ENCODE data around the gene CD63.
A peak's percentile ranks its signal among the peaks of the same experiment; 100 is the strongest.

CD63 gene

GRCh38 chr12:55715833-55716581, 12.8 kb downstream of the CD63 start, which contains the start of gene BLOC1S1 (continued):
- TF ChIP-seq GLI4 (tag by site-specific recombination; IDR thresholded peaks at IDR 0.05) (0 out of 2 replicates have a peak, but pooled peaks have one; percentile 68), ZBTB20 (tag by site-specific recombination; IDR thresholded peaks at IDR 0.05) (peak; percentile 81), ZNF600 (tag by site-specific recombination; IDR thresholded peaks at IDR 0.05) (0 out of 2 replicates have a peak, but pooled peaks have one; percentile 35), ZNF785 (tag by site-specific recombination; IDR thresholded peaks at IDR 0.05) (0 out of 2 replicates have a peak, but pooled peaks have one; percentile 30), MZF1 (tag by site-specific recombination; IDR thresholded peaks at IDR 0.05; ENCODE audit: borderline replicate concordance) (peak; percentile 62; the same call in 1 of the 2 replicates), ZNF677 (tag by site-specific recombination; IDR thresholded peaks at IDR 0.05) (0 out of 2 replicates have a peak, but pooled peaks have one; percentile 18), ZNF707 (tag by site-specific recombination; IDR thresholded peaks at IDR 0.05) (0 out of 2 replicates have a peak, but pooled peaks have one; percentile 37), ZBTB26 (tag by site-specific recombination; optimal IDR thresholded peaks at IDR 0.05) (peak; percentile 36), ZNF623 (tag by site-specific recombination; IDR thresholded peaks at IDR 0.05) (peak; percentile 45), ZNF394 (tag by site-specific recombination; IDR thresholded peaks at IDR 0.05; ENCODE audit: borderline replicate concordance) (peak; percentile 81), ZNF155 (tag by site-specific recombination; IDR thresholded peaks at IDR 0.05) (no peak), TRIM28 (IDR thresholded peaks at IDR 0.05; ENCODE audit: borderline replicate concordance, low read length) (no peak), ZNF221 (tag by site-specific recombination; IDR thresholded peaks at IDR 0.05; ENCODE audit: borderline replicate concordance) (no peak), REST (tag by site-specific recombination; IDR thresholded peaks at IDR 0.05) (peak; percentile 61; the same call in 1 of the 2 replicates), ZSCAN23 (tag by site-specific recombination; IDR thresholded peaks at IDR 0.05) (peak; percentile 69), ZNF701 (tag by site-specific recombination; IDR thresholded peaks at IDR 0.05) (0 out of 2 replicates have a peak, but pooled peaks have one; percentile 59), GFI1B (tag by site-specific recombination; IDR thresholded peaks at IDR 0.05) (no peak), CTCF (tag by site-specific recombination; IDR thresholded peaks at IDR 0.05) (peak; percentile 34; the same call in 1 of the 2 replicates), ZNF449 (tag by site-specific recombination; IDR thresholded peaks at IDR 0.05) (peak; percentile 62; the same call in 1 of the 2 replicates), FEZF1 (tag by site-specific recombination; IDR thresholded peaks at IDR 0.05) (peak; percentile 28), ZNF146 (tag by site-specific recombination; IDR thresholded peaks at IDR 0.05) (peak; percentile 77; the same call in 1 of the 2 replicates), ZBTB1 (tag by site-specific recombination; IDR thresholded peaks at IDR 0.05) (0 out of 2 replicates have a peak, but pooled peaks have one; percentile 37), ZBTB48 (tag by site-specific recombination; IDR thresholded peaks at IDR 0.05) (peak; percentile 98), OVOL3 (tag by site-specific recombination; IDR thresholded peaks at IDR 0.05) (peak; percentile 89), REPIN1 (tag by site-specific recombination; IDR thresholded peaks at IDR 0.05; ENCODE audit: low read depth) (no peak), ZXDB (tag by site-specific recombination; IDR thresholded peaks at IDR 0.05) (peak; percentile 98), ZIC2 (tag by site-specific recombination; IDR thresholded peaks at IDR 0.05) (peak; percentile 86), ELK4 (IDR thresholded peaks at IDR 0.05; ENCODE audit: borderline replicate concordance, low read depth, low read length) (peak; percentile 59; the same call in 1 of the 2 replicates), ZBTB21 (tag by site-specific recombination; IDR thresholded peaks at IDR 0.05) (peak; percentile 75), ZNF558 (tag by site-specific recombination; IDR thresholded peaks at IDR 0.05) (peak; percentile 58; the same call in 1 of the 2 replicates)
